Stomach (tissue), 9 donors: ENCODE data around the gene ARHGAP26. TPM values are rescaled to one million over a fixed set of nuclear protein-coding genes. Genes with fewer than 3 reads are reported as not detected.

Experiments
- DNase-seq, 2 donors: peaks; one replicate each; pipeline versions ENCODE4 v3.0.0 to v3.0.0-alpha.2; 2013 to 2019
- H3K27ac ChIP-seq, 5 donors: fragments of 200-600 bp in 4 of 5; sonication (generic) in 4 of 5; one replicate each; pipeline ENCODE4 v1.5.1; 2013 to 2019; ENCODE audit warnings: mild to moderate bottlenecking in 1 of 5, moderate library complexity in 1 of 5
- H3K27me3 ChIP-seq, 3 donors: fragments of 200-600 bp; sonication (generic); one replicate each; pipeline ENCODE4 v1.5.1; 2017 to 2019; ENCODE audit warnings: mixed run types in 1 of 3
- H3K36me3 ChIP-seq, 4 donors: fragments of 200-600 bp; sonication (generic); 1 replicate in 3 of 4; 2 replicates in 1 of 4; pipeline ENCODE4 v1.5.1; 2016 to 2019
- H3K4me1 ChIP-seq, 4 donors: fragments of 200-600 bp; sonication (generic); one replicate each; pipeline ENCODE4 v1.5.1; 2016 to 2019
- H3K4me3 ChIP-seq, 4 donors: fragments of 200-600 bp; sonication (generic) in 3 of 4; one replicate each; pipeline ENCODE4 v1.5.1; 2016 to 2019; ENCODE audit warnings: mild to moderate bottlenecking in 1 of 4
- H3K9me3 ChIP-seq, 4 donors: fragments of 200-600 bp; sonication (generic); one replicate each; pipeline ENCODE4 v1.5.1; 2016 to 2019
- CTCF ChIP-seq, 7 experiments: fragments of 450-650 bp in 4 of 7; fragments of 200-600 bp in 3 of 7; sonication (generic) in 3 of 7; IDR thresholded peaks; one replicate each; pipeline ENCODE4 v1.5.1; 2016 to 2019; ENCODE audit warnings: antibody characterized with exemption in 7 of 7, control low read depth in 2 of 7, mild to moderate bottlenecking in 1 of 7
- EP300 ChIP-seq: sonication (generic); formaldehyde crosslinking; IDR thresholded peaks from one replicate; pipeline ENCODE4 v1.6.1; 2017; ENCODE audit warnings: antibody characterized with exemption
- POLR2A ChIP-seq, 4 donors: fragments of 450-650 bp; IDR thresholded peaks; one replicate each; pipeline ENCODE4 v1.6.1; 2016; ENCODE audit warnings: antibody characterized with exemption in 4 of 4, control low read depth in 2 of 4, mild to moderate bottlenecking in 1 of 4, moderate library complexity in 1 of 4
- POLR2AphosphoS5 ChIP-seq, 3 donors: sonication (generic); formaldehyde crosslinking; IDR thresholded peaks; one replicate each; pipeline ENCODE4 v1.6.1; 2016; ENCODE audit warnings: antibody characterized with exemption in 3 of 3
- WGBS, 5 donors: extraction: QIAGEN DNeasy Blood & Tissue Kit in 3 of 5; methylation state at CpG; one replicate each; pipeline versions ENCODE4 v1.1.5 to v1.1.7; 2013 to 2018; 5-methylcytosine and 5-hydroxymethylcytosine counted together
- intact Hi-C: fragments of 100-400 bp; cut with DNase I; formaldehyde crosslinking; loops from one replicate; pipeline ENCODE4 v1.15.1; 2023; ENCODE audit warnings: low total_unique reads
- polyA plus RNA-seq, 3 donors: library from polyadenylated mRNA; stranded (reverse); fragments of 200-250 nt; gene quantifications; one replicate each; pipeline ENCODE4 v1.2.3, GENCODE V29; 2013
- total RNA-seq, 5 donors: library from RNA; depleted of rRNA; stranded (reverse); fragments of >200 nt; gene quantifications; one replicate each; pipeline versions ENCODE4 v1.1.0 to v1.2.3, GENCODE V29; 2014 to 2016
- donor health status: healthy with polysubstance abuse.
- donor health status: Bipolar disorder and iron deficiency.
- donor health status: healthy.

Gene ARHGAP26
- total and polyA plus RNA-seq, 8 donors, result 4.0 to 115 (median 34.1) TPM

- no peak for TF ChIP-seq EP300
- no peak for TF ChIP-seq POLR2AphosphoS5 (IDR thresholded peaks at IDR 0.05)
- no peak for TF ChIP-seq CTCF (IDR thresholded peaks at IDR 0.05)
- no peak for TF ChIP-seq POLR2A (IDR thresholded peaks at IDR 0.05)
- no peak overlapping the region for H3K27ac ChIP-seq
- peaks cover 12 to 34% (median 24%) of the 10 kb centered on the region in 4 donors for H3K4me1 ChIP-seq
- no peak for DNase-seq
- intact Hi-C loops, result no loop called here
- no peak overlapping the region for H3K4me3 ChIP-seq
- H3K9me3 ChIP-seq, result peaks cover 0 to 8% (median 0%) of the 10 kb centered on the region in 4 donors
- 62 to 76% (median 68%) methylated on average over 7 of the region's 7 CpGs for WGBS, 5 donors
- peaks cover 0 to 5% (median 0%) of the 10 kb centered on the region in 4 donors for H3K36me3 ChIP-seq
- no peaks in the 10 kb centered on the region for H3K27me3 ChIP-seq
These were observed 434.5 kb downstream of the ARHGAP26 start for GRCh38 chr5:143204474-143205246.

DNA sequence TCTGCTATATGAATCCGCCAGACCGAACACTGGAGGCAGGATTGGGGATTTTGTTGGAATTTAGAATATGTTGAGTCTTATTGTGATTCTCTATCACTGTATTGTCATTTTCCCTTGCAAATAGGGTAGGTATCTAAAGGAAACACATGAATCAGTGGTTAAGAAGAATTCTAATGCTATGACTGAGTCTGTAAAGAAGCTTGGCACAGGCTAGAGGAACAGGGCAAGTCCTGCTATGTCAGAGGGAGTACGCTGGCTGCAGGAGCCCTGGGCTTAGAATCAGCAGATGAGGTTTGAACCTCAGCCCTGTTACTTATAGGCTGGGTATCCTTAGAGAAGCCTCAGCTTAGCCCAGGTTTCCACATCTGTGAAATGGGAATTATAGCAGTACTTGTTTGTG is 435.2 kb downstream of the ARHGAP26 start:
- Histone ChIP-seq H3K27me3 (no peaks in the 10 kb centered on the region), H3K4me1 (peaks cover 12 to 34% (median 24%) of the 10 kb centered on the region in 4 donors), H3K27ac (no peak overlapping the region), H3K36me3 (peaks cover 0 to 5% (median 0%) of the 10 kb centered on the region in 4 donors), H3K4me3 (no peak overlapping the region), H3K9me3 (peaks cover 0 to 8% (median 0%) of the 10 kb centered on the region in 4 donors)
- WGBS, 5 donors, result 83 to 97% (median 92%) methylated on average over 3 of the region's 3 CpGs
- TF ChIP-seq EP300, result no peak
- DNase-seq, result no peak
- intact Hi-C loops, result no loop called here

- H3K4me1 ChIP-seq, result peaks cover 12 to 34% (median 24%) of the 10 kb centered on the region in 4 donors
- H3K36me3 ChIP-seq, result peaks cover 0 to 5% (median 0%) of the 10 kb centered on the region in 4 donors
- 70 to 76% (median 74%) methylated on average over 3 of the region's 3 CpGs for WGBS, 5 donors
- intact Hi-C loops, result no loop called here
- peaks cover 0 to 8% (median 0%) of the 10 kb centered on the region in 4 donors for H3K9me3 ChIP-seq
- no peak for DNase-seq
- TF ChIP-seq EP300 (no peak), CTCF (IDR thresholded peaks at IDR 0.05) (no peak)
- H3K27me3 ChIP-seq, result no peaks in the 10 kb centered on the region
- no peak overlapping the region for H3K4me3 ChIP-seq
- no peak overlapping the region for H3K27ac ChIP-seq
These were observed 435.7 kb downstream of the ARHGAP26 start for GRCh38 chr5:143205883-143206195.

- peak in 1 of 2 donors; percentile 60 for DNase-seq
- Histone ChIP-seq H3K4me1 (peaks cover 12 to 34% (median 24%) of the 10 kb centered on the region in 4 donors), H3K27me3 (no peaks in the 10 kb centered on the region), H3K36me3 (peaks cover 0 to 5% (median 0%) of the 10 kb centered on the region in 4 donors), H3K9me3 (peaks cover 0 to 8% (median 0%) of the 10 kb centered on the region in 4 donors), H3K4me3 (no peak overlapping the region), H3K27ac (no peak overlapping the region)
- no peak for TF ChIP-seq CTCF (IDR thresholded peaks at IDR 0.05)
- intact Hi-C loops, result no loop called here
- 52 to 64% (median 57%) methylated on average over 19 of the region's 19 CpGs for WGBS, 5 donors
These were observed 436.2 kb downstream of the ARHGAP26 start for GRCh38 chr5:143206196-143207053.
